ENCODE measurements around the gene MICB. TPM values are rescaled to one million over a fixed set of nuclear protein-coding genes. Genes with fewer than 3 reads are reported as not detected.
A peak's percentile ranks its signal among the peaks of the same experiment; 100 is the strongest.

The MICB gene
- total and polyA plus RNA-seq, 9 of the 15 experiments (the other 6 are each of a cell fraction or from before 2014, with no cell fraction given) = 13.3 to 34.5 (median 19.8) TPM

- TF ChIP-seq ATF7 (IDR thresholded peaks at IDR 0.05) (peak; percentile 54; the same call in 1 of the 2 replicates), KDM1A (IDR thresholded peaks at IDR 0.05) (no peak), CC2D1A (IDR thresholded peaks at IDR 0.05) (peak; percentile 74), KDM5B (IDR thresholded peaks at IDR 0.05; ENCODE audit: insufficient replicate concordance, low read depth, low read length) (peak; percentile 40), CTCF (IDR thresholded peaks at IDR 0.05 in 2 of 3, conservative IDR thresholded peaks at IDR 0.05 in 1 of 3; ENCODE audit: insufficient read depth in 2 of 3, low read depth in 1 of 3, low read length in 3 of 3) (peak; percentile 97 to 100 (median 99)), CTCFL (IDR thresholded peaks at IDR 0.05; ENCODE audit: borderline replicate concordance, insufficient read depth, low read depth, low read length, poor library complexity, severe bottlenecking) (peak; percentile 37), NFRKB (IDR thresholded peaks at IDR 0.05; ENCODE audit: low read depth) (no peak), REST (IDR thresholded peaks at IDR 0.05; ENCODE audit: borderline replicate concordance) (peak; percentile 85; the same call in 1 of the 2 replicates), REST (CRISPR knock-in tag; IDR thresholded peaks at IDR 0.05; ENCODE audit: low read depth) (no peak; the same call in 1 of the 2 replicates), HMGXB4 (CRISPR knock-in tag; IDR thresholded peaks at IDR 0.05) (peak; percentile 88), TFAP4 (CRISPR knock-in tag; IDR thresholded peaks at IDR 0.05; ENCODE audit: borderline replicate concordance) (peak; percentile 66; the same call in 1 of the 2 replicates)
Observed at GRCh38 chr6:31493875-31494694, 3.9 kb upstream of the MICB start (continued).

Data from K562 (cell line).